Right ventricle myocardium inferior (tissue), 1 donor: Measurements from ENCODE around the gene ARX. TPM values are rescaled to one million over a fixed set of nuclear protein-coding genes. Genes with fewer than 3 reads are reported as not detected.

Experiments
- ATAC-seq: fragments of 200-7000 bp; cut with Tn5 transposase; one replicate; pipeline ENCODE4 v1.9.1; 2020; ENCODE audit warnings: mild to moderate bottlenecking, moderate library complexity
- DNase-seq: peaks from one replicate; pipeline ENCODE4 v3.0.0; 2021; ENCODE audit errors: missing footprints
- intact Hi-C: fragments of 100-400 bp; cut with DNase I; formaldehyde crosslinking; loops from one replicate; pipeline ENCODE4 v1.11.0; 2022
- total RNA-seq: library from RNA; stranded (reverse); fragmentation: NEBNext Ultra II Directional; extraction: Animal tissue kit (Norgen Biotek cat#: 25700); gene quantifications from one replicate; pipeline ENCODE4 v1.2.1, GENCODE V29; 2021
- donor health status: DM: no; HTN: yes; CAD: no; lungs with severe emphysema.

ARX gene
- total RNA-seq, 1 donor from 2014 or later, result not detected

GRCh38 chrX:25004485-25005032 lies 11.2 kb downstream of the ARX start:
- ATAC-seq (no peak), DNase-seq (no peak)
- intact Hi-C loops, result loop anchor here (10.0 kb wide), 1 partner anchor 170 kb away; no protein-coding TSS in a partner anchor

- DNase-seq (no peak), ATAC-seq (no peak)
- intact Hi-C loops, result loop anchor here (10.0 kb wide), 1 partner anchor 169 kb away; no protein-coding TSS in a partner anchor
These were observed 11.7 kb downstream of the ARX start for GRCh38 chrX:25004040-25004439.

- ATAC-seq (no peak), DNase-seq (no peak)
- intact Hi-C loops, result loop anchor here (10.0 kb wide), 1 partner anchor 168 kb away; no protein-coding TSS in a partner anchor
These were observed 12.5 kb downstream of the ARX start for GRCh38 chrX:25003066-25003849.

GRCh38 chrX:25002661-25003020 lies 13.1 kb downstream of the ARX start:
- DNase-seq (no peak), ATAC-seq (no peak)
- intact Hi-C loops, result loop anchor here (10.0 kb wide), 1 partner anchor 168 kb away; no protein-coding TSS in a partner anchor

- ATAC-seq (no peak), DNase-seq (no peak)
- intact Hi-C loops, result loop anchor here (10.0 kb wide), 1 partner anchor 167 kb away; no protein-coding TSS in a partner anchor
These were observed 13.7 kb downstream of the ARX start for GRCh38 chrX:25001808-25002660.

- intact Hi-C loops, result no loop called here
- ATAC-seq (no peak), DNase-seq (no peak)
These were observed 16.3 kb downstream of the ARX start for GRCh38 chrX:24999511-24999910.

- intact Hi-C loops, result no loop called here
- ATAC-seq, result no peak
- DNase-seq, result no peak
These were observed 19.6 kb downstream of the ARX start for GRCh38 chrX:24996096-24996709.

GRCh38 chrX:24993879-24994278 lies 21.9 kb downstream of the ARX start:
- DNase-seq, result no peak
- intact Hi-C loops, result no loop called here
- no peak for ATAC-seq

- DNase-seq, result no peak
- ATAC-seq, result no peak
- intact Hi-C loops, result no loop called here
These were observed 25.2 kb downstream of the ARX start for GRCh38 chrX:24990535-24990934.

- intact Hi-C loops, result no loop called here
- ATAC-seq, result no peak
- DNase-seq, result no peak
These were observed 27.5 kb downstream of the ARX start for GRCh38 chrX:24988314-24988713.

GRCh38 chrX:24987731-24988130 lies 28.0 kb downstream of the ARX start:
- ATAC-seq (no peak), DNase-seq (no peak)
- intact Hi-C loops, result no loop called here

- ATAC-seq (no peak), DNase-seq (no peak)
- intact Hi-C loops, result no loop called here
These were observed 30.6 kb downstream of the ARX start for GRCh38 chrX:24985120-24985519.

GRCh38 chrX:24983931-24984330 lies 31.8 kb downstream of the ARX start:
- intact Hi-C loops, result no loop called here
- ATAC-seq (no peak), DNase-seq (no peak)

- ATAC-seq, result no peak
- DNase-seq, result no peak
- intact Hi-C loops, result no loop called here
These were observed 33.3 kb downstream of the ARX start for GRCh38 chrX:24982306-24982965.

GRCh38 chrX:24981030-24981429 lies 34.7 kb downstream of the ARX start:
- no peak for ATAC-seq
- intact Hi-C loops, result no loop called here

GRCh38 chrX:24979081-24979480 lies 36.7 kb downstream of the ARX start:
- intact Hi-C loops, result no loop called here
- ATAC-seq (no peak), DNase-seq (no peak)

More at GRCh38 chrX:24981030-24981429, 34.7 kb downstream of the ARX start:
- no peak for DNase-seq

GRCh38 chrX:24969812-24970211 lies 46.0 kb downstream of the ARX start:
- ATAC-seq (no peak), DNase-seq (no peak)
- intact Hi-C loops, result no loop called here

GRCh38 chrX:24965372-24965771 lies 50.4 kb downstream of the ARX start:
- DNase-seq (no peak), ATAC-seq (no peak)
- intact Hi-C loops, result no loop called here

GRCh38 chrX:24963823-24964222 lies 51.9 kb downstream of the ARX start:
- DNase-seq (no peak), ATAC-seq (no peak)
- intact Hi-C loops, result no loop called here
